ENCODE results near the gene CCNI2.
A peak's percentile ranks its signal among the peaks of the same experiment; 100 is the strongest.

CCNI2 gene

DNA sequence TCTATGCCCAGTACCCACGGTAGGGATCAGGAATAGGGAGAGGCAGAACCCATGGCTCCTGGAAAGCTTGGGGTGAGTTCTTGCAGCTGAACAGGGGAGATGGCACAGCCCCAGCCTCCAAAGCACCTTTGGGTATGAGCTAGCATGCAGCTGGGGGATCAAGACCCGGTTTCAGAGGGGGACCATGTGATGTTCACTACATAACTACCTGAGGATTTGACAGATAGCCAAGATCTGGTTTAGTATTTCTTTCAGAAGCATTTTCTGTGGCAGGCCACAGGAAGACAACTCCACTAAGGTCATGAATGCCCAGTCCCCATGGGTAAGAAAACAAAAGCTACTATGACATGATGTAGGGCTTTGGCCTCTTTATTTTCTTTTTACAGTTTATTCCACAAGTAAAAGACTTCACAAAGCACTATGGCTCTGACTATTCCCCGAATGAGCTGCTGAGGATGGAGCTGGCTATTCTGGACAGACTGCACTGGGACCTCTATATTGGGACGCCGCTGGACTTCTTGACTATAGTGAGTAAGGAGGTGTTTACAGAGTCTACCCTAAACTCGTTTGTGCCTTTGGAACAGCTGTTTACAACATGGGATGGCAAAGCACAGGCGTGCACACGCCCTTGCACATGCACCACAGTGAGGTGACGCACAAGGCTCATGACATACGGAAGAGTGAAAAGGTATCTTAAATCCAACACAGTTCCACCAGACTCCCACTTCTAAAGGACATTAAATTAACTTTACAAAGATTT, 3.4 kb downstream of the CCNI2 start:
- H3K4me3 ChIP-seq (ENCODE audit: low read depth, low read length): no peak overlapping the region
- TF ChIP-seq CTCF (IDR thresholded peaks at IDR 0.05; ENCODE audit: insufficient read depth, low read depth, low read length, missing control alignments): no peak
- peak; percentile 74 for DNase-seq (ENCODE audit: low read depth)

GRCh38 chr5:132751444-132751843, 4.2 kb downstream of the CCNI2 start:
- peak; percentile 85 for DNase-seq (ENCODE audit: low read depth)
- TF ChIP-seq CTCF (IDR thresholded peaks at IDR 0.05; ENCODE audit: insufficient read depth, low read depth, low read length, missing control alignments): no peak
- H3K4me3 ChIP-seq (ENCODE audit: low read depth, low read length): no peak overlapping the region

GRCh38 chr5:132751971-132752580, 4.8 kb downstream of the CCNI2 start:
- no peak overlapping the region for H3K4me3 ChIP-seq (ENCODE audit: low read depth, low read length)
- no peak for TF ChIP-seq CTCF (IDR thresholded peaks at IDR 0.05; ENCODE audit: insufficient read depth, low read depth, low read length, missing control alignments)
- no peak for DNase-seq (ENCODE audit: low read depth)

DNA sequence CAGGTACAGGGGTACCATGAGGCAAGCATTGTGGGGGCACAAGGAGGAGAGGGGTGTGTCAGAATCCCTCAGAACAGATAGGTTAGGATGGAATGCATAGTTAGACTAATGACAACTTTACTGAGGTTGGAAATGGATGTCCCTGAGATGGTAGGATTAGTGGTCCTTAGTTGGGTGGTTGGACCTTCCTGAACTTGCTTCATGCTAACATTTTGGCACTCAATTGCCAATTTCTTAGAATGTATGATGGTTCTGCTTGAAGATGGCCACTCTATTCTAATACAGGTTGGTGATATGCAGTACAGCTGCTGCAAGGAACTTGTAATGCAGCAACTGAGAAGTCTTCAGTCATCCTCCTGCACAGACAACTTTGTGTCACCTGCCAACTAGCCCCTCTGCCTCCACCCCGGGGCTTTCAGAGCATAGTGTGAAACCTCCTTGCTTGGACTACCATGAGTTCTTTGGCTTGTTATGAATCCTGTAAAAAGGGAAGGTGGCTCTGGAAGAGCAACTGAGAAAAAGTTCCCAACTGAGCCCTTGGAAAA, 5.4 kb downstream of the CCNI2 start:
- no peak overlapping the region for H3K4me3 ChIP-seq (ENCODE audit: low read depth, low read length)
- no peak for TF ChIP-seq CTCF (IDR thresholded peaks at IDR 0.05; ENCODE audit: insufficient read depth, low read depth, low read length, missing control alignments)
- no peak for DNase-seq (ENCODE audit: low read depth)

GRCh38 chr5:132753135-132753987, 6.1 kb downstream of the CCNI2 start:
- DNase-seq (ENCODE audit: low read depth): peak; percentile 25
- no peak overlapping the region for H3K4me3 ChIP-seq (ENCODE audit: low read depth, low read length)
- no peak for TF ChIP-seq CTCF (IDR thresholded peaks at IDR 0.05; ENCODE audit: insufficient read depth, low read depth, low read length, missing control alignments)

DNA sequence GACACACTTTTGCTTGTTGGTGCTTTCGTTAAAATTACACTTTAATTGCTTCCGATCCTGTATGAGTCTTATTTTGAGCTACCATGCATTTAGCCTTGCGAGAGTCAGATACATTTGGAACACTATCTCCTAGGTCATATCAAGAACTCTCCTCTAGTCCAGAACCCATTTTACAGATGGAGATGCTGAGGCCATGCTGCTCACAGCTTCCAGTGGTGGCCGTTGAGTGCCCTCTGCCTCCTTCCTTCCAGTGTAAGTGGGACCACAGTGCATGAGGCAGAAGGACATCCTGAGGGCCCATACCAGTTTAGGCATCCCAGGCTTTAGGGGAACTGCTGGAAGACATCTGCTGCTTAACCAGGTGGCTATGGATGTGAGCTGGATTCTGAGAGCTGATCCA, 6.9 kb downstream of the CCNI2 start:
- H3K4me3 ChIP-seq (ENCODE audit: low read depth, low read length): no peak overlapping the region
- no peak for TF ChIP-seq CTCF (IDR thresholded peaks at IDR 0.05; ENCODE audit: insufficient read depth, low read depth, low read length, missing control alignments)
- DNase-seq (ENCODE audit: low read depth): no peak
